DMS53 treated with DMSO at 0.1 percent for 48 hours (cell line): ENCODE results near the gene PPP1R37.

ENCODE experiments used
- DNase-seq: peaks from one replicate; lab custom pipeline; 2025; ENCODE audit not compliant: unreplicated experiment; lab: John Stamatoyannopoulos, UW

PPP1R37 gene

DNA sequence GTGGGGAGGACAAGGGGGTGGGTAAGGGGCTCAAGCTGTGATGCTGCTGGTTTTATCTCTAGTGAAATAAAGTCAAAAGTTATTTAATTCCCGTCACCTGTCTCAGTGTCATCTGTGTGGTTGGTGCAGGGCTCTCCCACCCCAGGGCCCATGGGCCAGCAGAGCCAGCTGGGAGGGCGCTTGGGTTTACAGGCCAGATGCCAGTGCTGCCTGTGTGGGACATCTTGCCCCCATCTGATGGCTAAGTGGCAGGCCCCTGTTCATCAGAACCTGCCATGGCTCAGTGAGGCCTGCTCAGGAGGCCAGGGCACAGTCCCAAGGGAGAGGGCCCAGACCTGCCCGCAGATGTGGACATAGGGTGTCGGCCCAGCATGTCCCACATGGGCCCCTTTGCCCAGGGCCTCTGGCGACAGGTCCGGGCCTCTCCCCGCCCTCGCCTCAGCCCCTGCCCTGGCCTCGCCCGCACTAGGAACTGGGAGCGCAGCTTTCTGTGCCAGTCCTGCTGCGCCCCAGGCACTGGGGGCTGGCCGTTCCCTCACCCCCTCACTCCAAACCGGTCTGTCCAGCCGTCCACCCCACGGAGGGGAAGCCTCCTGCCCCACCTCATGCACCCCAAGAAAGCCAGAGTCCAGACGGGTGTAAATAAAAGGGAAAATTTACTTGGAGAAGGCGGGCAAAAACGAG lies 22.0 kb upstream of the PPP1R37 start:
- DNase-seq = no peak

DNA sequence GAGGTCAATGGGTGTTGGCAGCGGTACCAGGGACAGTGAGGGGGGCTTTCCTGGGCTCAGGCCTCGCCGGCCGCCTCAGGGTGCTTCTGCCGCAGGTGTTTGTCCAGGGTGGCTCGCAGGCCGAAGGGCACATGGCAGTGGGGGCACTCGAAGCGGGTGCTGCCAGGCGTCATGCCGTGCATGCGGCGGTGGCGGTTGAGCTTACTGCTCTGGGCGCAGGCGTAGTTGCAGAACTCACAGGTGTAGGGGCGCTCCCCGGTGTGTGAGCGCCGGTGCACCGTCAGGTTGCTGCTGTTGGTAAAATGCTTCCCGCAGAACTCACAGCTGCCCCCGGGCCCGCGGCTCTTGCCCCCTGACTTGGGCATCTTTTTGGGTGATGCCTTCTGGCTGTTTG lies 21.4 kb upstream of the PPP1R37 start:
- DNase-seq = no peak

DNA sequence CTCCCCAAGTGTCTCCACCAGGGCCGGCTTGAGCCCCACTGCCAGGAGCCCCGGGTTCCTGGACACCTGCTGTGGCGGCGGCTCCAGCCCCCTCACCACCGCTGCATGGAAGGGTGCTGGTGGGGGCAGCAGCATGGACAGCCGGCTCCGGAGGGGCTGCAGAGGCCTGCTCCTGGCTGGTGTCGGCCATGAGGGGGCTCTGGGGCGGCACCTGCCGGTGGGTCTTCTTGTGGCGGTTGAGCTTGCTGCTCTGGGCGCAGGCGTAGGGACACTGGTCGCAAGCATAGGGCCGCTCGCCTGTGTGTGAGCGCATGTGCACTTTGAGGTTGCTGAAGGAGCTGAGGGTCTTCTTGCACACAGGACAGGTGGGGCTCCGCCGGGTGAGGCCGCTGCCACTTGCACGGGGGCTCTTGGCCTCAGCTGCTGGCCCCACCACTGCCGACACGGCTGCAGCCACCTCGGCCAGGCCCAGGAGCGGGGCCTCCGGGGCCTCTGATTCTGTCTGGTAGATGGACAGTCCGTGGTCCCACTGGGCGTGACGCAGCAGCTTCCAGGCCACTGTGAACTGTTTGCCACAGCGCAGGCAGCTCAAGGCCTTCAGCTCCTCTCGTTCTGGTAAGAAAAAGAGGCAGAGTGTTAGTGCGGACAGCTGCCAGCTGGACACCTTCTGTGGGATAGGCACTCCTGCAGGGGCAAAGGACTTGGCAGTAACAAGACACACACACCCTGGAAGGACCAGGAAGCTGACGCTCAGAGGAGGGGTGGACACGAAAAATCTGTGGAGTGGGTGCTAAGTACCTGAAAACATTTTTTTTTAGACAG lies 20.8 kb upstream of the PPP1R37 start:
- no peak for DNase-seq

DNA sequence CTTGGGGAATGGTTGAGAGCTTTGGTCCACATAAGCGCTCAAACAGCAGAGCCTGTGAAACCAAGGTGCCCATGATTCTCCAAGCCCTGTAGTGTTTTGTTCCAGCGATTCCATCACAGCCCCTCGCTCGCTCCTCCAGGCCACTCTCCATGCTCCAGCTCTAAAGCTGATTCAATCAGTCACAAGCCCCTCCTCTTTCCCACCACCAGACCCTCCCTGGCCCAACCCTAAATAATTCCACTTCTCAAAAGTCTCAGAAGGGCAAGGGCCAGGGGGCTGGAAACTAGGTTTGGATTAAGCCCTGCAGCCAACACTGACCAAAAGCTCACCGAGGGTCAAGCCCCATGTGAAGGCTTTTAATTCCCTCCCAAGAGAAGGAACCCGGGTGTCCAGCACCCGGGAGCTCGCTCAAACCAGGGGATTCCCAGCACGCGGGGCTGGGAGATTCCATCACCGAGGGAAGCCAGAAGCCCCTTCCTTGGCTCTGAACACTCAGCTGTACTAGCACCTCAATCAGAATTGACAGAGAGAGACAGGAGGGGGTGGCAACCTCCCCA lies 18.2 kb upstream of the PPP1R37 start:
- no peak for DNase-seq

DNA sequence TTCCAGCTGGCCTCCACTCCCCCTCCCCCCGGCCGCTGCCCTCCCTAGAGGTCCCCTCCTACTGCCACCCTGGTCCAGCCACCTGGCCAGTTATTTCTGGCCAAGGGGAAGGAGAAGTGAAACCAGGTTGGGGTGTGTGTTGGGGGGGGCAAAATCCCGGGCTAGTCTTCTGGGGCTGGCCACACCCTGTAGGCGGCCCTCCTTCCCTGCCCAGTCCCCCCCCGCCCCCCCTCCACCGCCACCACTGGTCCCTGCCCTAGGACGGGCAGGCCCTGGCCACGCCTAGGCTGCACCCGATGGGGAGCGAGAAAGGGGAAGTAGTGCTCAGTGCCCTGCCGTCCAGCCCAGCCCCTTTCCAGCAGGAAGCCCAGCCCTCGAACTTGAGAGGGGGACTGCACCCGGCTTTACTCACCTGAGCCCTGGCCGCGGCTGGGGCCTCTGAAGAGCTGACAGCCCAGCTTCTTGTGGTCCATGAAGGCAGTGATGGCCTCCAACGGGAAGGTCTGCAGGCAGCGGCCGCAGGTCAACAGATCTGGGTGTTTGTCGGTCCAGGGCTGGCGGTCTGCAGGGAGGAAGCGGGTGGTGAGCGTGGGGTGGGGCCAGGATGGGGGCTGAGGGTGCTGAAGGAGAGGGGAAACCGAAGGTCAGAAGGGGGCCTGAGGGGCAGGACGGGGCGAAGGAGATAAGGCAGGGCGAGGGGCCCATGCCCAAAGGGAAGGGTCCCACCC lies 17.5 kb upstream of the PPP1R37 start:
- peak; percentile 33 for DNase-seq

DNA sequence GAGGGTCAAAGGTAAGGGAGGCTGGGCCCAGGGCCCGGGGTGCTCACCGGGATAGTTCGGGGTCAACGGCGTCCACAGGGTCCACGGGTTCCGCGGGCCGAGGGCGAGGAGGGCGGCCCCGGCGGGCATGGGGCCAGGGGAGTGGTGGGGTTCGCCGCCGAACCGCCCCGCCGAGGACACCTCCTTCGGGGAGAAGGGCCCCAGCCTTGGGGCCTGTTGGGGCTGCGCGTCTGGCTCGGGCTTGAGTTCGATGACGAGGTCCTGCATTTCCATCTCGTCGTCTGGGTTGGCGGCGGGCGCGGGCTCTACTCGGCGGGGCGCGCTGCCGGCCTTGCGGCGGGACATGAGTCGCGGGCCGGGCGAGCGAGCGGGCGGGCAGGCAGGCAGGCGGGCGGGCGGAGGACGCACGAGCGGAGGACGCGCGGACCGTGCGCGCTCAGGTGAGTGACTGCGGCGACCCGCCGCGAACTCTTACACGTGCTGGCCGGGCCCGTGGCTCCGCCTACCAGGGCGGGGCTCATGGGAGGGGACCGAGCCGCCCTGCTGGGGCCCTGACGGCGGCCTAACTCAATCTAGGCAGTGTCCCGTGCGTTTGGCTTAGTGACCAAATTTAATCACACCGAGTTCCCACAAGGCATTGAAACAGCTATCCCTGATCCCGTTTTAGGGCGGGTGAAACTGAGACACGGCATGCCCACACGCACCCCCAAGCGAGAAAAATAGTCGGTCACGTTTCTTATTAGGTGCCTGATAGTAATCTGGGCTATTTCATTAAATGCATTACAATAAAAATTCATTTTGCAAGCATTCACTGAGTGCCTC lies 16.7 kb upstream of the PPP1R37 start, which contains the start of gene ZNF296:
Gene ZNF296 (minus strand): TSS at position 450 of the 822 bp plus-strand sequence. CDS start 105 bp downstream, at position 345.
- DNase-seq = peak; percentile 41

DNA sequence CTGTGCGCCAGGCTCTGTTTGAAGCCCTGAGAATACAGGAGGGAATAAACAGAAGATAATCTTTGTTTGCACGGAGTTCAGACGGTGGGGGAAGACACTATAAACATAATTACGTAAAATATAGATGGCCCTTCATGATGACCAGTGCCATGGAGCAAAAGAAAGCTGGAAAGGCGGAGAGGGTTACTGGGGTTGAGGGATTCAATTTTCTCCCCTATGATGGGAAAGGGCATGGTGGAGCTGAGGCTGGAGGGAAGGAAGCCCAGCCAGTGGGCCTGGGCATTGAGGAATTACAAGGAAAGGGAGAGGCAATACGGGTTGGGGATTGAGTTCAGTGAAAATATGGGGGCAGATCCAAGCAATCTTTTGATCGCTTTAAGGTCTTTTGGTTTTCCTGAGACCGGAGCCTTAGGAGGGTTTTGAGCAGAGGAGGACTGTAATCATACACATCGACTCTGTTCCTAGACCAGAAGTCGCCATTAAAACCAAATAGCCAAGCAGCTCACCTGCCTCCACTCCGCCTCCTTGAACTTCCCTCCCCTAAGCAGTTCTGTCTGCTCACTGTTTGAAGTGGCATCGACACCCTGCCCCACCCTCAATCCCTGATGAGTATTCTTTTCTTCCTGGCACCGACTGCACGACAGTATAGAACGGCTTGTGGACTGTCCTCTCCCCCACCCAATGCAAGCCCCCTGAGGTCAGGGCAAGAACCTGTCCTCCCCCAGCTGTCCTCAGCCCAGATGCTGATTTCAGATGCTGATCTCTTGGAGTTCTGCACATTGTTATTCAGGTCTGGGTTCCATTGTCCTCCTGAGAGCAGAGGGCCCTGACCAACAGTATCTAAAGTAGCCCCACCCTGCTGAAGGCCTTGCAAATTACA lies 15.9 kb upstream of the PPP1R37 start:
- DNase-seq = no peak

DNA sequence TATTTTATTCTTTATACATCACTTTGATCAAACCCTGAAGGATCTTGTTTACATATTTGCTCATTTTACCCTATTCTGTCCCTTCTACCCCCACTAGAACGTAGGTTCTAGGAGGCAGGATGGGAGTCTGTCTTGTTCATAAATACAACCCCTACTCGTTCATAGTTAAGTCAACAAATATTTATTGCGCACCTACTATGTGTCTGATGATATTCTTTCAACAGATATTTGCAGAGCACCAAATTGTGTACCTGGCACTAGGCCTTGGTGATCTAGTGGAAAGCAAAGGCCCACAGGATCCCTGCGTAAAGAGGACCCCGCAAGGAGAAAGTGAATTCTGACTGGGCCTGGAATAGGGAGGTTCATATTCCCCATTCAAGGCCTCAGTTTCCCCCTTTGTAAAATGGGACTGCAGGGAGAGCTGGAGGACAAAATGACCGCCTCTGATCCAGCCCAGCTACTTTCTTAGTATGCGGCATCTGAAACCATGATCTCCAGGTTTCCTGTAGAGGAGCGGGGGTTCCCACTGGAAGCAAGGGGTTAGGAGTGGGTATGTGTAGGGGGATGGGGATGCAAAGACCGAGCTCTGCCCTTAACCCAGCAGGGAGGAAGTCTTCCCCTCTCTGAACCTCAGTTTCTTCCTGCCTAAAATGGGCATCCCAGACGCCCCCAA lies 14.5 kb upstream of the PPP1R37 start:
- DNase-seq = no peak

DNA sequence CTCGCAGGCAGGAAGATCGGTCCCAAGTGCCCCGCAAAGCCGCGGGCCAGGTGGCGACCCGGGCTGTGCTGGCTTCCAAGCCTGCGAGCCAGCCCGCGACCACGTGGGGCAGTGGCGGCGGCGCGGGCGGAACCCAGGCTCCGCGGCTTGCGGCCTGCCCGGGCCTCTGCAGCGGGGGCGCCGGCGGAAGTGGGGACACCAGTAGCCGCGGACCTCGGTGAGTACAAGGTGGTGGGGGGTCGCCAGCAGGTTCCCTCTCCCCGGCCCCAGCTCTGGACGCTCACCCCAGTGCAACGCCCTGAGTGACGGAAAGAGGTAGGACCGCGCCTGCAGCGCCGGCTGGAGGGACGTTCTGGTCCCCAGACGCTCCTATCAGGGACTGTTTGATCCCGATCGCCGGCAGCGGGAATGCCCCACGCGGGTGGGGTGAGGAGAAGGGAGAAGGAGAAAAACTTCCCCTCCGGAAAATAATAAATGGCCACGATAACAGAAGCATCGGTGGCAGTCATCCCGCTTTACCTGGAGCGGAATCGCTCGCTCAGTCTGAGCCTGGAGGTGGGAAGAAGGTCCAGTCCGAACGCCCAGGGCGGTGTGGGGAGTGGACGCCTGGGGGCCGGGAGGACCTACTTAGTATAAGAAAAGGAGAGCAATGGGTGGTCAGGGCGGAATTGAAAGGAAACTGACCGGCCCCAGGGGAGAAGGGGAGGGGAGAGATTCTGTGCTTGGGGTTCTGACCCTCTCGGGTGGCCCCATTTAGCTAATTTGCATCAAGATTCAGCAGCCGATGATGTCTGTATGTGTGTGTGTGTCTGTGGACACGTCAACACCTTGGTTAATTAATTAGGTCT lies 13.7 kb upstream of the PPP1R37 start, which contains the start of gene GEMIN7:
Gene GEMIN7 (plus strand): TSS at position 198 of the 848 bp plus-strand sequence. CDS start 10,855 bp downstream, outside the sequence.
- DNase-seq = peak; percentile 33

DNA sequence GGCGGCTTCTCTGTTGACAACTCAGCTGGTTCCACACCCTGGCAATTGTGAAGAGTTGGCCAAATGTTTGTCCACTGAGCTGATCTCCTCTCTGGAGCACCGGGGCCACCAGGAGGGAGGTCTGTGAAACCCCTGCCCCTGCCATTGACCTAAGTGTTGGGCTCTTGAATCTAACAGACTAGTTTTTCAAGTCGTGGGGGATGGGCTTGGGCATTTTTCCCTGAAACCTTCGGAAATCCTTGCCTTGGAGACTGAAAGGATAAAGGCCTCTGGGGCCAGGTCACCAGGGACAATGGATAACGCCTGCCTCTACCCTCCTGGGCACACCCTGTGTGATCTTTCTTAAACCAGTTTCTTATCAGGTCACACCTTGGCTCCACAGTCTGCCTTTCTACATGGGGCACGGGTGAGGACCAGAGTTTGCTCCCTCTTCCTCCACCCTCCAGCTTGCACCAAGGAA lies 13.0 kb upstream of the PPP1R37 start:
- DNase-seq = no peak

DNA sequence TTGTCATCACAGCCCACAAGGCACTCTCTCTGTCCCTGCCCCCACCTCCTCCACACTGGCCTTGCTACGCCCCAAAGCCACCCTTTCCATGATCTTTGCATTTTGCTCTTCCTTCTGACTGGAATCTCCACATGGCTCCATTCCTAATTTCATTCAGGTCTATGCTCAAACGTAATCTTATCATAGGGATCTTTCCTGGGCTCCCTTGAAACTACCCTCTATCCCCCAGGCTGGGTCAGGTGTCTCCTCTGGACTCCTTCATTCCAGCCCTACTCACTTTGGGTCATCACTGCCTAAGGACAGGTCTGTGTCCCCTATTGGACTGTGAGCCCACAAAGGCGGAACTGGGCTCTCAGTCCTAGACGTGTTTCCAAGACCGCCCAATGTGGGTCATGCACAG lies 10.8 kb upstream of the PPP1R37 start:
- no peak for DNase-seq

DNA sequence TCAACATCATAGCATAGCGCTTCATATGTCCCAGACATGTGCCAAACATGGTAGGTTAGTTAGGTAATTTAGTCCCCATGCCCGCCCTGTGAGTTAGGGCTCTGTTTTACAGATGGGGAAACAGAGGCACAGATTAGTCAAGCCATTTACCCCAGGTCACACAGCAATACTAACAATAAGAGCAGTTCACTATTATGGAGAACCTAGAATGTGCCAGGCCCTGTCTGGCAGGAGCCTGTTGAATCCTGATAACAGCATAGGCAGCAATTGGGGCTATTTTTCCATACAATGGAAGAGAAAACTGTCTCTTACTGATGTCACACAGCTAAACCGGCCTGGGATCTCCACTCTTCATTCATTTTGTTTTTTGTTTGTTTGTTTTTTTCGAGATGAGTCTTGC lies 6.5 kb upstream of the PPP1R37 start:
- DNase-seq = no peak

DNA sequence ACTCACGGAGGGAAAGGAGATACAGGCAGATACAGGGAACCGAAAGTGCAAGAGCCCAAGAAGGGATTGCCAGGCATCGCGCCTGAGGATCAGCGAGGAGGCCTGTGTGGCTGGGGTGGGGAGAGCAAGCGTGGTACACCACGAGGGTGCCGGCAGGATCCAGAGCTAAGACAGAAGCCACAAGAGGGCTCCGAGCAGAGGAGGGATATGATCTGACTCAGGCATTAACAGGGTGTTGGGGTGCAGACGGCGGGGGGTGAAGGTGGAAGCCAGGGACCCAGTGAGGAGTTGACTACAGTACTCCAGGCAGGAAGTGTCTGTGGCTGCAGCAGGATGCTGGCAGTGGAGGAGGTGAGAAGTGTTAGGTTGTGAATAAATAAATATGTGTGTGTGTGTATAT lies 5.4 kb upstream of the PPP1R37 start:
- no peak for DNase-seq

DNA sequence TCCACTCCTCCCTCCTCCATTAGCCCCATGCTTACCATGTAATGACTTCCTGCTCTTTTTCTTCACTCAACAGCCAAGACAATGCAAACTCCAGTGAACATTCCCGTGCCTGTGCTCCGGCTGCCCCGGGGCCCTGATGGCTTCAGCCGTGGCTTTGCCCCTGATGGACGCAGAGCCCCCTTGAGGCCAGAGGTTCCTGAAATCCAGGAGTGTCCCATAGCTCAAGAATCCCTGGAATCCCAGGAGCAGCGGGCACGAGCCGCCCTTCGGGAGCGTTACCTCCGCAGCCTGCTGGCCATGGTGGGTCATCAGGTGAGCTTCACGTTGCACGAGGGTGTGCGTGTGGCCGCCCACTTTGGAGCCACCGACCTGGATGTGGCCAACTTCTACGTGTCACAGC lies 2.9 kb upstream of the PPP1R37 start:
- DNase-seq = no peak

DNA sequence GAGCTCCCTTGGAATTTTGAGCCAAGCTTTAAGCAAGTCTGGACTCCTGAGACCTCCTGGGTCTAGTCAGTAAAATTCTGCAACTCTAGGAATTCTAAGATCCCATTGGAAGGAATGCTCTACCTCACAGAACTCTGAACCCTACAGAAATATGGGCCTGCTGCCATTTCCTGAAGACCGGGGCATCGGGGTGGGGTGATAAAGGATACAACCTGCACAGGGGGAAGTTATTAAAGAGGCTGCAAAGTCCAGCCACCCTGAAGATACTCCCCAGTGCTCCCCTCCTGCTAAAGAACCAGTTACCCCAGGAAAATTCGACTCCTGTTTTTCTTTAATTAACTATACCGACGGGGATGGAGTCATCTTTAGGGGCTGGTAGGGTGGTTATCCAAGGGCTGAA lies 2.4 kb upstream of the PPP1R37 start:
- DNase-seq = no peak

DNA sequence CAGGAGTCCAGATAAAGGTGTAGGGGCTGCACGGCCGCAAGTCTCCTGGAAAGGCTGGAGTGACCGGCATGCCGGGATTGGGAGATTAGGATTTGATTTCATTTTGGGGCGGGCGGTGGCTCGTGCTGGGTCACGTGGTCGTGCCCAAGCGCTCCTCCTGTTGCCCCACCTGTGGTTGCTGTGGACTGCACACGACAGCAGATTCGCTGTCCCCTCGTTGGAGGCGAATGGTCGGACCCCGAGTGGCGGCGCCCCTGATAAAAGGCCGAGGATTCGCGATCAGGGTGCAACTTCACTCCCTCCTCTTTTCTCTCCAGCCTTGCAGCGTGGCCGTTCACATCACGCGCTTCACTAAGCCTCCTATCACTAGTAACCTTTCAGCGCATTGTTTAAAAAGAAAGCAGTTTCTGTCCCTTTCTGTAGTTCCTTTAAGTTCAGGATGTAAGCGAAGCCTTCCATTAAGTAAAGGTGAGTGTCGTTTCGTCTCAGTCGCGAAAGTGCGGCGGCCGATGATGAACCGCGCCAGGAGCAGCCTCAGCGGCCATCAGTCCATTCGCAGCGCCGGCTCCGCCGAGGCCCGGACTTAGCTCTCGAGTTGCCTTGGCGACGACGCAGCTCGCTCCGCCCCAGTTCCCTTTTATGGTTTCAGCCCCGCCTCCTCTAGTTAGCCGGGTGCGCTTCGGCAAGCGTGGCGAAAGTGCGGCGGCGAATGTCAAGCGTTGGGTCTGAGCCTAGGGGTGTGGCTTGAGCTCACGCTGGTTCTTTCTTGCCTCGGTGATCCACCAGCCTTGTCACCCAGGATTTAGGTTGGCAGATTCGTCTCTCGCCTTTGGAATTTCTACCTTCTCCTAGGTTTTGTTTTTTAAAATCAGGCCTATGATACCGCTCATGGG lies 1.7 kb upstream of the PPP1R37 start:
- DNase-seq = peak; percentile 93

DNA sequence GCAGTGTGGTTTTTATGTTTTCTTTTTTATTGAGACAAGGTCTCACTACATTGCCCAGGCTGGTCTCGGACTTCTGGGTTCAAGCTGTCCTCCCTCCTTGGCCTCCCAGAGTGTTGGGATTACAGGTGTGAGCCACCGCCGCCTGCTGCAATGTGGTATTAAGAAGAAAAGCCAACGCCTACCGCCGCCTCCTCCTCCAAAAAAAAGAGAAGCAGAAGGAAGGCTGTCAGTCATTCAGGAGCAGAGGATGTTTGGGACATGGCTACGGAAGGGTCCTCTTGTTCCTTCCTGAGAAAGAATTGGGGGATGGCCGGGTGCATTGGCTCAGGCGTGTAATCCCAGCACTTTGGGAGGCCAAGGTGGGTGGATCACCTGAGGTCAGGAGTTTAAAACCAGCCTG lies 1.2 kb downstream of the PPP1R37 start:
- no peak for DNase-seq
